IgD-negative memory B cell (primary cell): Measurements from ENCODE around the gene SLC45A2. TPM values are rescaled to one million over a fixed set of nuclear protein-coding genes. Genes with fewer than 3 reads are reported as not detected.
"Not testable (repeated sequence)": the region's sequence is repeated elsewhere in the genome, so short reads cannot be mapped to it uniquely, and the experiment has no call there.

Experiments used
- H3K27ac Mint-ChIP-seq, 3 donors: one replicate each; pipeline ENCODE4 v1.8.0; 2020 to 2022; ENCODE audit warnings: mild to moderate bottlenecking in 3 of 3, mixed read lengths in 3 of 3, moderate library complexity in 1 of 3
- H3K27me3 Mint-ChIP-seq: one replicate; pipeline ENCODE4 v1.8.0; 2021; ENCODE audit warnings: mixed read lengths
- H3K36me3 Mint-ChIP-seq: one replicate; pipeline ENCODE4 v1.8.0; 2020; ENCODE audit warnings: mild to moderate bottlenecking, mixed read lengths
- H3K4me1 Mint-ChIP-seq, 3 donors: one replicate each; pipeline ENCODE4 v1.8.0; 2020 to 2022; ENCODE audit warnings: mixed read lengths in 3 of 3, mild to moderate bottlenecking in 1 of 3
- H3K4me3 Mint-ChIP-seq, 4 donors: one replicate each; pipeline ENCODE4 v1.8.0; 2020 to 2022; ENCODE audit warnings: mild to moderate bottlenecking in 4 of 4, mixed read lengths in 4 of 4, moderate library complexity in 3 of 4
- H3K9me3 Mint-ChIP-seq, 3 donors: one replicate each; pipeline ENCODE4 v1.8.0; 2020 to 2021; ENCODE audit warnings: mixed read lengths in 3 of 3, mild to moderate bottlenecking in 1 of 3
- polyA plus RNA-seq: library from polyadenylated mRNA; unstranded; fragments of 300-500 nt; fragmentation: Illumina TruSeq; gene quantifications from one replicate; pipeline ENCODE4 v1.2.3, GENCODE V29; 2021

SLC45A2 gene
- polyA plus RNA-seq = not detected

DNA sequence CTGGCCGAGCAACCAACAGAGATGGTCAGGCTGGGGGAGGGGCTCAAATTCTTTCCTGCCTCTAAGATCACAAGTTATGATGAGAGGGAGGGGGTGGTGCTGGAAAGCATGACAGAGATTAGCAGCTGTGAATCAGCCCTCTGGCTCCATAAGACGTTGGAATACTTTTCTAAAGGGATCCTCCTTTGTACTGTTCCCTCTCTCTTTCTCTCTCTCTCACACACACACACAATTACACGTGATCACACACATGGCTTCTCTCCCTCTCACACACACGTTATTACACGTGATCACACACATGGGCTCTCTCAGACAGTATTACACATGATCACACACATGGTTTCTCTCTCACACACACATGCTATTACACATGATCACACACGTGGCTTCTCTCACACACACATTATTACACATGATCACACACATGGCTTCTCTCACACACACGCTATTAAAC is at the start of gene SLC45A2:
SLC45A2 (minus strand) TSS at position 23 of the 454 bp plus-strand sequence. CDS start 110 bp downstream, outside the sequence.
- H3K4me1 Mint-ChIP-seq = no peaks in the 10 kb centered on the region
- H3K9me3 Mint-ChIP-seq = peaks cover 0 to 4% (median 0%) of the 10 kb centered on the region in 3 donors
- no peaks in the 10 kb centered on the region for H3K27me3 Mint-ChIP-seq
- H3K4me3 Mint-ChIP-seq = no peak within 1 kb of the TSS
- H3K27ac Mint-ChIP-seq = no peak within 1 kb of the TSS
- H3K36me3 Mint-ChIP-seq = peaks cover 15% of the 10 kb centered on the region

DNA sequence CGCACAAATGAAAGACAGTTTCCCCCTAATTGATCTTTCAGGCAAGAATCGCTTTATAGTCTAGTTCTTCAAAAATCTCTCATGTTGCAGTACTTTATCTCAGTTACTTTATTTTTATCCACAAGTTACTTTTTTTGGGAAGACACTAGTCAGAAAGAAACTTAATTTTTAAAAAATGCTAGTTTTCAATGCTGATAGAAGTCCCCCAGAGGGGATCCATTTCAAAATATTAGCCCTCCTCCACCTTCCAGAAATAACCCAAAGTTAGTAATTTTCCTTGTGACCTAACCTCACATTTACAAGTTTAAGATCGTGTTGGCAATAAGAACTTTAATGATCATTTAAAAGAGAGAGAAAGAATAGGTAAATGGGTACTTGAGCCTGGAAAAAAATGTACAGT is 47.5 kb upstream of the SLC45A2 start:
- no peak overlapping the region for H3K27ac Mint-ChIP-seq
- H3K27me3 Mint-ChIP-seq = no peaks in the 10 kb centered on the region
- H3K4me1 Mint-ChIP-seq = no peaks in the 10 kb centered on the region

GRCh38 chr5:34031117-34031516 is 46.6 kb upstream of the SLC45A2 start:
- H3K36me3 Mint-ChIP-seq = peaks cover 15% of the 10 kb centered on the region
- no peaks in the 10 kb centered on the region for H3K27me3 Mint-ChIP-seq
- H3K9me3 Mint-ChIP-seq = no peaks in the 10 kb centered on the region
- no peaks in the 10 kb centered on the region for H3K4me1 Mint-ChIP-seq
- no peak overlapping the region for H3K4me3 Mint-ChIP-seq
- no peak overlapping the region for H3K27ac Mint-ChIP-seq

More for the DNA sequence above, 47.5 kb upstream of the SLC45A2 start:
- Mint-ChIP-seq H3K36me3 (peaks cover 15% of the 10 kb centered on the region), H3K9me3 (no peaks in the 10 kb centered on the region), H3K4me3 (no peak overlapping the region)

DNA sequence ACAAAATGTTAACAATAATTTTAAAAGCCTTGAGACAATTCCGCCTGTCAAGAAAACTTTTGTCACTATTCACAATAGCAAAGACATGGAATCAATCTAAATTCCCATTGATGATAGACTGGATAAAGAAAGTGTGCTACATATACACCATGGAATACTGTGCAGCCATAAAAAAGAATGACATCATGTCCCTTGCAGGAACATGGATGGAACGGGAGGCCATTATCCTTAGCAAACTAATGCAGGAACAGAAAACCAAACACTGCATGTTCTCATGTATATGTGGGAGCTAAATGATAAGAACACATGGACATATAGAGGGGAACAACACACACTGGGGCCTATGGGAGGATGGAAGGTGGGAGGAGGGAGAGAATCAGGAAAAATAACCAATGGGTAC is 46.1 kb upstream of the SLC45A2 start:
- not testable (repeated sequence) for H3K9me3 Mint-ChIP-seq, H3K4me3 Mint-ChIP-seq, H3K4me1 Mint-ChIP-seq, H3K27me3 Mint-ChIP-seq
- peaks cover 13% of the 10 kb centered on the region for H3K36me3 Mint-ChIP-seq
- H3K27ac Mint-ChIP-seq = peak overlapping the region in 1 of 3 donors; percentile 20

- Mint-ChIP-seq H3K36me3 (peaks cover 10% of the 10 kb centered on the region), H3K27me3 (no peaks in the 10 kb centered on the region), H3K27ac (peak overlapping the region in 1 of 3 donors; percentile 20), H3K9me3 (no peaks in the 10 kb centered on the region), H3K4me1 (no peaks in the 10 kb centered on the region), H3K4me3 (no peak overlapping the region)
These were observed 45.6 kb upstream of the SLC45A2 start for GRCh38 chr5:34030048-34030447.

DNA sequence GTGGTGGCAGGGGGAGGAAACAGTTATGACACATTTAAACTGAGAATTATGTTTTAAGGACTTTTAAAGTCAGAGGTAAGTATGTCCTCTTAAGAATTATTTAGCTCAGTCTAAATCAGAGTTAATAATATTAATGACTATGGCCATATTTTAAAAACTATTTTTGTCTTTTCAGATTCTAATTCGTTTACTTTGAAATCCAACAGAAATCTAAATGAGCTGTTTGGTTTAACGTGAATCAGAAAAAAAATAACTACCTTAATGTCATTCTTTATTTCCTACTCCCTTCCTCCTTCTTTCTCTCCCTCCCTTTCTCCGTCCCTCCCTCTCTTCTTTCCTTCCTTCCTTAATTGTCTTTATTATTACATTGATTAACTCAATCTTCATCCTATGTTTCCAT is 43.9 kb upstream of the SLC45A2 start:
- H3K36me3 Mint-ChIP-seq = peaks cover 11% of the 10 kb centered on the region
- H3K4me3 Mint-ChIP-seq = no peak overlapping the region
- H3K27ac Mint-ChIP-seq = no peak overlapping the region
- H3K9me3 Mint-ChIP-seq = no peaks in the 10 kb centered on the region
- no peaks in the 10 kb centered on the region for H3K4me1 Mint-ChIP-seq
- no peaks in the 10 kb centered on the region for H3K27me3 Mint-ChIP-seq

DNA sequence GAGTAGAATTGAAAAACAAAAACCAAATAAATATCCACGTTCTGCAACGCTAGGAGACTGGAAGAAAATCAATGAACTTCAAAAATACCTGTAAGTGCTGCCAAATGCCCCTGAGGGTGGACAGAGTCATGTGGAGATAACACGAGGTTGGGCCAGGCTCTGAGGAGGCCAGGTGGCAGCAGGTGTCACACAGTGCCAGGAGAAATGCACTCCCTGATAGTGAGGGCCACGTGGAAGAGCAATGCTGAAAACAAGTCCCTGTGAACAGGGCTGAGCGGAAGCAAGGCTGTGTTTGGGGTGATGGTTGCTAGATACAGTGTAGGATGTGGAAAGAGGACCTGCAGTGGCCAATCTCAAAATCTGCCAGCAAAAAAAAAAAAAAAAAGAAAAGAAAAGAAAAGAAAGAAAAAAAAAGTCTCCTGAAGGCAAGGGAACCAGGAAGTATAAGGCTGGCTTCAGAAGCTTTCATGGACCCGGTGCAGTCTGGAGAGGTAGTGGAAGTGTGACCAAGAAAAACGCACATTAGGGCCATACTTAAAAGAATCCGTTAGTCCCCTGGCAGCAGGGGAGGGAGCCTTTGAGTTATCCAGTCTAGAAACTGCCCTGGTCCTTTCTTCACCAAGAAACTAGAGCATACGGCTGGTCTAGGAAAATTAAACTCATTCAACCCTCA is 41.7 kb upstream of the SLC45A2 start:
- Mint-ChIP-seq H3K4me3 (peak overlapping the region in 1 of 4 donors; percentile 48), H3K9me3 (no peaks in the 10 kb centered on the region), H3K27ac (no peak overlapping the region), H3K27me3 (no peaks in the 10 kb centered on the region), H3K4me1 (peaks cover 0 to 1% (median 0%) of the 10 kb centered on the region in 3 donors), H3K36me3 (peaks cover 14% of the 10 kb centered on the region)

GRCh38 chr5:34022121-34022705 is 37.7 kb upstream of the SLC45A2 start:
- no peak overlapping the region for H3K4me3 Mint-ChIP-seq
- peaks cover 10% of the 10 kb centered on the region for H3K36me3 Mint-ChIP-seq
- H3K27ac Mint-ChIP-seq = no peak overlapping the region
- H3K9me3 Mint-ChIP-seq = no peaks in the 10 kb centered on the region
- H3K4me1 Mint-ChIP-seq = peaks cover 0 to 1% (median 0%) of the 10 kb centered on the region in 3 donors
- no peaks in the 10 kb centered on the region for H3K27me3 Mint-ChIP-seq

GRCh38 chr5:34021334-34021733 is 36.8 kb upstream of the SLC45A2 start:
- H3K4me3 Mint-ChIP-seq = no peak overlapping the region
- H3K27ac Mint-ChIP-seq = peak overlapping the region in 1 of 3 donors; percentile 35
- H3K9me3 Mint-ChIP-seq = no peaks in the 10 kb centered on the region
- H3K36me3 Mint-ChIP-seq = peaks cover 10% of the 10 kb centered on the region
- peaks cover 0 to 1% (median 0%) of the 10 kb centered on the region in 3 donors for H3K4me1 Mint-ChIP-seq
- H3K27me3 Mint-ChIP-seq = no peaks in the 10 kb centered on the region

GRCh38 chr5:34020726-34021125 is 36.2 kb upstream of the SLC45A2 start:
- Mint-ChIP-seq H3K27me3 (no peaks in the 10 kb centered on the region), H3K4me3 (no peak overlapping the region), H3K27ac (peak overlapping the region in 1 of 3 donors; percentile 35), H3K9me3 (no peaks in the 10 kb centered on the region), H3K36me3 (peaks cover 10% of the 10 kb centered on the region), H3K4me1 (peaks cover 0 to 1% (median 0%) of the 10 kb centered on the region in 3 donors)

DNA sequence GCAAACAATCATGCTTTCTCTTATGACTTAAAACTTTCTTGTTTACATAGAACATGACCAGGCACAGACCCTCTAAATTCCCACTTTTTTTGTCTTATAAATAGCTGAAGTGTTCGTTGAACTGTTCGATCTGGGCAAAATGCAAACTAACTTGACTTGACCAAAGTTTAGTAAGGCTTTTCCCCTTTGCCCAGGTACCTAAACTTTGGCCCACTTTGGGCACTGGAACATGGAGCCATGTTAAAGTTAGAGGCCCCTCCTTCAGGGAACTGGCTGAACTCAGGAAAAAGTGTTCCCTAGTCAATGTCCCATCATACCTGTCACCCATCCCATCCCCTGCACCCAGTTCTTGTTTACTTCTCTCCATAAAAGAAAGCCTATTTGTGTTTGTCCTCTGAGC is 32.8 kb upstream of the SLC45A2 start:
- H3K27ac Mint-ChIP-seq = no peak overlapping the region
- H3K4me3 Mint-ChIP-seq = no peak overlapping the region
- no peaks in the 10 kb centered on the region for H3K27me3 Mint-ChIP-seq
- peaks cover 9% of the 10 kb centered on the region for H3K36me3 Mint-ChIP-seq
- H3K9me3 Mint-ChIP-seq = peaks cover 0 to 6% (median 0%) of the 10 kb centered on the region in 3 donors
- no peaks in the 10 kb centered on the region for H3K4me1 Mint-ChIP-seq

GRCh38 chr5:34016750-34017149 is 32.3 kb upstream of the SLC45A2 start:
- H3K4me1 Mint-ChIP-seq = no peaks in the 10 kb centered on the region
- no peak overlapping the region for H3K27ac Mint-ChIP-seq
- H3K27me3 Mint-ChIP-seq = no peaks in the 10 kb centered on the region
- no peak overlapping the region for H3K4me3 Mint-ChIP-seq
- peaks cover 9% of the 10 kb centered on the region for H3K36me3 Mint-ChIP-seq
- peaks cover 0 to 6% (median 0%) of the 10 kb centered on the region in 3 donors for H3K9me3 Mint-ChIP-seq

DNA sequence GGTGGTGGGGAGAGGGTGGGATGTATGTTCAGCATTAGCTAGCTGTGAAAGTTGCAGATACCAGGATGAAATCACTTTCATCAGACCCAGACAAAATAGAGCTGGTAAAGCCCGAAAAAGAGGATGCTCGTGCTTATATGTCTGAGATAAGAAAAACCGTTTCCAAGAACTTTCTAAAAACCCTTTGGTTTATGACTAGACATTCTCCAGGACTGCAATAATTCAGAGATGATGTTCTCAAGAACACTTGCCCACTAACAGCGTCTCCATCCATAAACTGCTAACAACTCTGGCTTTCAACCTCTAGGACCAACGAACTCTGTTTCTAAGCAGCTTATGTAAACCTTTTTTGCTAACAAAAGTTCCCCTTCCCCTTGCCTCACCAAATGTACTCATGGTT is 31.7 kb upstream of the SLC45A2 start:
- Mint-ChIP-seq H3K4me1 (no peaks in the 10 kb centered on the region), H3K36me3 (peaks cover 9% of the 10 kb centered on the region), H3K27me3 (no peaks in the 10 kb centered on the region), H3K27ac (no peak overlapping the region), H3K4me3 (no peak overlapping the region), H3K9me3 (peaks cover 0 to 6% (median 0%) of the 10 kb centered on the region in 3 donors)

- Mint-ChIP-seq H3K9me3 (peaks cover 0 to 6% (median 0%) of the 10 kb centered on the region in 3 donors), H3K27ac (no peak overlapping the region), H3K4me3 (no peak overlapping the region), H3K4me1 (no peaks in the 10 kb centered on the region), H3K36me3 (peaks cover 9% of the 10 kb centered on the region), H3K27me3 (no peaks in the 10 kb centered on the region)
These were observed 30.8 kb upstream of the SLC45A2 start for GRCh38 chr5:34015120-34015822.

DNA sequence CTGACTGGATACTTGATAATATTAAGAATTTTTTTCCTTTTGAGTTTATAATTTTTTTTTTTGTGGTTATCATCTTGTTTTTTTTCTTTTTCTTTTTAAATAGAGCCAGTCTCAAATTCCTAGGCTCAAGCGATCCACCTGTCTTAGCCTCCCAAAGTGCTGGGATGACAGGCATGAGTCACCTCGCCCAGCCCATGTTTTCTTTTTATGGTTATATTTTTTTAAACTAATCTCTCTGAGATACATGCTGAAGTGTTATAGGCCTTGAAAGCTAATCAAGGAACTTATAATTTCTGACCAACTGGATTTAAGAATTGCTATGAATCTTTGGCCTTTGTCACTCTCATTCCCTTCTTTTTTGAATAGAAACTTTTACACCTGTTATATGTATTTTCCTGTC is 30.1 kb upstream of the SLC45A2 start:
- no peak overlapping the region for H3K4me3 Mint-ChIP-seq
- H3K9me3 Mint-ChIP-seq = peaks cover 0 to 6% (median under 1%) of the 10 kb centered on the region in 3 donors
- peaks cover 0 to 2% (median 1%) of the 10 kb centered on the region in 3 donors for H3K4me1 Mint-ChIP-seq
- no peaks in the 10 kb centered on the region for H3K27me3 Mint-ChIP-seq
- H3K27ac Mint-ChIP-seq = no peak overlapping the region
- peaks cover 7% of the 10 kb centered on the region for H3K36me3 Mint-ChIP-seq
